ENCODE data around the gene LAMTOR4.

Gene LAMTOR4

GRCh38 chr7:100158229-100159098, 9.7 kb downstream of the LAMTOR4 start, which contains the start of gene TRAPPC14:
Gene TRAPPC14, minus strand, starts transcription at chr7:100158723. Its CDS starts 224 bp downstream, at chr7:100158499.
- peaks cover 12% of the 10 kb centered on the region for H3K36me3 Mint-ChIP-seq (ENCODE audit: low read depth)
- peaks cover 15% of the 10 kb centered on the region for H3K4me1 Mint-ChIP-seq
- TF ChIP-seq CTCF (IDR thresholded peaks at IDR 0.05; ENCODE audit: unreplicated experiment in 3 of 3): no peak
- H3K27me3 Mint-ChIP-seq (ENCODE audit: low read depth): no peaks in the 10 kb centered on the region
- peak within 1 kb of the TSS; percentile 90 to 97 (median 95) for H3K27ac Mint-ChIP-seq
- no peaks in the 10 kb centered on the region for H3K9me3 Mint-ChIP-seq
- H3K4me3 Mint-ChIP-seq: peak within 1 kb of the TSS; percentile 85 to 89 (median 89)

GRCh38 chr7:100159099-100159623, 10.4 kb downstream of the LAMTOR4 start:
- peaks cover 15% of the 10 kb centered on the region for H3K4me1 Mint-ChIP-seq
- H3K27ac Mint-ChIP-seq: peak overlapping the region; percentile 90 to 97 (median 95)

GRCh38 chr7:100160067-100160466, 11.3 kb downstream of the LAMTOR4 start:
- H3K27me3 Mint-ChIP-seq (ENCODE audit: low read depth): no peaks in the 10 kb centered on the region
- H3K4me1 Mint-ChIP-seq: peaks cover 15% of the 10 kb centered on the region
- H3K4me3 Mint-ChIP-seq: peak overlapping the region; percentile 85 to 88 (median 85)
- H3K9me3 Mint-ChIP-seq: no peaks in the 10 kb centered on the region
- TF ChIP-seq CTCF (IDR thresholded peaks at IDR 0.05; ENCODE audit: unreplicated experiment in 3 of 3): no peak
- H3K27ac Mint-ChIP-seq: peak overlapping the region in 2 of 3 experiments; percentile 70 to 90
- H3K36me3 Mint-ChIP-seq (ENCODE audit: low read depth): peaks cover 3% of the 10 kb centered on the region

More at GRCh38 chr7:100159099-100159623, 10.4 kb downstream of the LAMTOR4 start:
- no peaks in the 10 kb centered on the region for H3K27me3 Mint-ChIP-seq (ENCODE audit: low read depth)
- peaks cover 5% of the 10 kb centered on the region for H3K36me3 Mint-ChIP-seq (ENCODE audit: low read depth)
- TF ChIP-seq CTCF (IDR thresholded peaks at IDR 0.05; ENCODE audit: unreplicated experiment in 3 of 3): no peak
- H3K9me3 Mint-ChIP-seq: no peaks in the 10 kb centered on the region
- H3K4me3 Mint-ChIP-seq: peak overlapping the region; percentile 85 to 88 (median 85)

GRCh38 chr7:100163006-100163531, 14.4 kb downstream of the LAMTOR4 start:
- H3K36me3 Mint-ChIP-seq (ENCODE audit: low read depth): no peaks in the 10 kb centered on the region
- H3K4me1 Mint-ChIP-seq: peaks cover 27% of the 10 kb centered on the region
- H3K9me3 Mint-ChIP-seq: no peaks in the 10 kb centered on the region
- no peak for TF ChIP-seq CTCF (IDR thresholded peaks at IDR 0.05; ENCODE audit: unreplicated experiment in 3 of 3)
- no peak overlapping the region for H3K4me3 Mint-ChIP-seq
- peak overlapping the region in 1 of 3 experiments; percentile 19 for H3K27ac Mint-ChIP-seq
- peaks cover 15% of the 10 kb centered on the region for H3K27me3 Mint-ChIP-seq (ENCODE audit: low read depth)

GRCh38 chr7:100163871-100164270, 15.2 kb downstream of the LAMTOR4 start:
- no peak for TF ChIP-seq CTCF (IDR thresholded peaks at IDR 0.05; ENCODE audit: unreplicated experiment in 3 of 3)
- Mint-ChIP-seq H3K27me3 (ENCODE audit: low read depth) (peaks cover 23% of the 10 kb centered on the region), H3K4me1 (peaks cover 33% of the 10 kb centered on the region), H3K36me3 (ENCODE audit: low read depth) (no peaks in the 10 kb centered on the region), H3K9me3 (no peaks in the 10 kb centered on the region), H3K4me3 (no peak overlapping the region), H3K27ac (no peak overlapping the region)

All from nephron (organoid).